ENCODE measurements around the gene ENAH. TPM values are rescaled to one million over a fixed set of nuclear protein-coding genes. Genes with fewer than 3 reads are reported as not detected.

The ENAH gene
- total RNA-seq, 1 donor from 2014 or later = 749 TPM

GRCh38 chr1:225520587-225521227 lies 132.2 kb downstream of the ENAH start:
- H3K4me1 Mint-ChIP-seq (ENCODE audit: low read depth, unreplicated experiment) = peaks cover 47% of the 10 kb centered on the region
- H3K36me3 Mint-ChIP-seq (ENCODE audit: low read depth, unreplicated experiment) = peaks cover 13% of the 10 kb centered on the region
- no peak for FAIRE-seq

GRCh38 chr1:225519166-225519863 lies 133.6 kb downstream of the ENAH start:
- H3K27ac ChIP-seq (ENCODE audit: low read depth, low read length) = no peak overlapping the region
- FAIRE-seq = no peak
- no peak overlapping the region for H3K9ac ChIP-seq (ENCODE audit: low read length)
- H3K4me3 Mint-ChIP-seq (ENCODE audit: unreplicated experiment) = peak overlapping the region; percentile 74
- H3K27me3 ChIP-seq (ENCODE audit: insufficient read depth, low read length) = no peaks in the 10 kb centered on the region
- no peaks in the 10 kb centered on the region for H3K4me1 ChIP-seq (ENCODE audit: insufficient read depth, low read length)
- H3K9me3 ChIP-seq (ENCODE audit: insufficient read depth, low read depth, low read length) = no peaks in the 10 kb centered on the region
- peaks cover 17% of the 10 kb centered on the region for H3K36me3 Mint-ChIP-seq (ENCODE audit: low read depth, unreplicated experiment)
- peak overlapping the region; percentile 9 for H3K27ac Mint-ChIP-seq (ENCODE audit: unreplicated experiment)
- H3K4me3 ChIP-seq (ENCODE audit: insufficient read depth, low read depth, low read length) = no peak overlapping the region
- peaks cover 42% of the 10 kb centered on the region for H3K4me1 Mint-ChIP-seq (ENCODE audit: low read depth, unreplicated experiment)
- no peak overlapping the region for H2AFZ ChIP-seq (ENCODE audit: low read depth, low read length)
- peaks cover 16% of the 10 kb centered on the region for H3K36me3 ChIP-seq (ENCODE audit: insufficient read depth, low read length)
- H3K4me2 ChIP-seq (ENCODE audit: low read length) = no peak overlapping the region
- H3K9me3 Mint-ChIP-seq (ENCODE audit: unreplicated experiment) = no peaks in the 10 kb centered on the region
- H3K79me2 ChIP-seq (ENCODE audit: insufficient read depth, low read length) = peaks cover 55% of the 10 kb centered on the region
- H4K20me1 ChIP-seq (ENCODE audit: insufficient read depth, low read length) = peaks cover 55% of the 10 kb centered on the region
- DNase-seq (ENCODE audit: low read depth) = no peak
- no peak for TF ChIP-seq CTCF (IDR thresholded peaks at IDR 0.05; ENCODE audit: insufficient read depth, low read depth, low read length)
- no peak for TF ChIP-seq EZH2 (IDR thresholded peaks at IDR 0.05; ENCODE audit: insufficient read depth, low read length)
- H3K27me3 Mint-ChIP-seq (ENCODE audit: low read depth, unreplicated experiment) = no peaks in the 10 kb centered on the region

More at GRCh38 chr1:225520587-225521227, 132.2 kb downstream of the ENAH start:
- H3K4me3 ChIP-seq (ENCODE audit: insufficient read depth, low read depth, low read length) = no peak overlapping the region
- H3K27ac Mint-ChIP-seq (ENCODE audit: unreplicated experiment) = peak overlapping the region; percentile 75
- peaks cover 16% of the 10 kb centered on the region for H3K36me3 ChIP-seq (ENCODE audit: insufficient read depth, low read length)
- no peaks in the 10 kb centered on the region for H3K9me3 ChIP-seq (ENCODE audit: insufficient read depth, low read depth, low read length)
- H4K20me1 ChIP-seq (ENCODE audit: insufficient read depth, low read length) = peaks cover 59% of the 10 kb centered on the region
- no peak overlapping the region for H3K27ac ChIP-seq (ENCODE audit: low read depth, low read length)
- peaks cover 67% of the 10 kb centered on the region for H3K79me2 ChIP-seq (ENCODE audit: insufficient read depth, low read length)
- no peaks in the 10 kb centered on the region for H3K4me1 ChIP-seq (ENCODE audit: insufficient read depth, low read length)
- H3K27me3 Mint-ChIP-seq (ENCODE audit: low read depth, unreplicated experiment) = no peaks in the 10 kb centered on the region
- no peaks in the 10 kb centered on the region for H3K27me3 ChIP-seq (ENCODE audit: insufficient read depth, low read length)
- H3K9ac ChIP-seq (ENCODE audit: low read length) = no peak overlapping the region
- H3K4me2 ChIP-seq (ENCODE audit: low read length) = no peak overlapping the region
- H3K9me3 Mint-ChIP-seq (ENCODE audit: unreplicated experiment) = no peaks in the 10 kb centered on the region
- no peak overlapping the region for H3K4me3 Mint-ChIP-seq (ENCODE audit: unreplicated experiment)
- no peak overlapping the region for H2AFZ ChIP-seq (ENCODE audit: low read depth, low read length)
- no peak for TF ChIP-seq EZH2 (IDR thresholded peaks at IDR 0.05; ENCODE audit: insufficient read depth, low read length)
- no peak for TF ChIP-seq CTCF (IDR thresholded peaks at IDR 0.05; ENCODE audit: insufficient read depth, low read depth, low read length)
- no peak for DNase-seq (ENCODE audit: low read depth)

GRCh38 chr1:225517697-225518096 lies 135.2 kb downstream of the ENAH start:
- FAIRE-seq (no peak), DNase-seq (ENCODE audit: low read depth) (no peak)
- Mint-ChIP-seq H3K4me1 (ENCODE audit: low read depth, unreplicated experiment) (peaks cover 44% of the 10 kb centered on the region), H3K36me3 (ENCODE audit: low read depth, unreplicated experiment) (peaks cover 23% of the 10 kb centered on the region), H3K27ac (ENCODE audit: unreplicated experiment) (peak overlapping the region; percentile 38), H3K27me3 (ENCODE audit: low read depth, unreplicated experiment) (no peaks in the 10 kb centered on the region), H3K4me3 (ENCODE audit: unreplicated experiment) (no peak overlapping the region), H3K9me3 (ENCODE audit: unreplicated experiment) (no peaks in the 10 kb centered on the region)
- TF ChIP-seq CTCF (IDR thresholded peaks at IDR 0.05; ENCODE audit: insufficient read depth, low read depth, low read length) (no peak), EZH2 (IDR thresholded peaks at IDR 0.05; ENCODE audit: insufficient read depth, low read length) (no peak)
- H3K4me1 ChIP-seq (ENCODE audit: insufficient read depth, low read length) = no peaks in the 10 kb centered on the region
- no peaks in the 10 kb centered on the region for H3K9me3 ChIP-seq (ENCODE audit: insufficient read depth, low read depth, low read length)
- peaks cover 49% of the 10 kb centered on the region for H4K20me1 ChIP-seq (ENCODE audit: insufficient read depth, low read length)
- no peak overlapping the region for H3K4me2 ChIP-seq (ENCODE audit: low read length)
- H3K27ac ChIP-seq (ENCODE audit: low read depth, low read length) = no peak overlapping the region
- no peak overlapping the region for H3K4me3 ChIP-seq (ENCODE audit: insufficient read depth, low read depth, low read length)
- H3K79me2 ChIP-seq (ENCODE audit: insufficient read depth, low read length) = peaks cover 42% of the 10 kb centered on the region
- no peaks in the 10 kb centered on the region for H3K27me3 ChIP-seq (ENCODE audit: insufficient read depth, low read length)
- no peak overlapping the region for H2AFZ ChIP-seq (ENCODE audit: low read depth, low read length)
- no peak overlapping the region for H3K9ac ChIP-seq (ENCODE audit: low read length)
- peaks cover 16% of the 10 kb centered on the region for H3K36me3 ChIP-seq (ENCODE audit: insufficient read depth, low read length)
